Epithelial cell of esophagus (primary cell): Measurements from ENCODE around the gene HRH3.

ENCODE experiments used
- DNase-seq: peaks from one replicate; pipeline ENCODE4 v3.0.0; 2010; ENCODE audit warnings: low read depth
- H3K4me3 ChIP-seq: 2 replicates; pipeline ENCODE4 v1.5.1; 2011; ENCODE audit warnings: mild to moderate bottlenecking, low read length, control low read depth
- TF ChIP-seq, protein P1 (sequence below): IDR thresholded peaks from 2 replicates; pipeline ENCODE4 v1.5.1; 2011; ENCODE audit warnings: low read depth, mild to moderate bottlenecking, low read length, control low read depth, inconsistent platforms; ENCODE audit not compliant: insufficient read depth; ENCODE audit errors: missing control alignments

Gene HRH3

DNA sequence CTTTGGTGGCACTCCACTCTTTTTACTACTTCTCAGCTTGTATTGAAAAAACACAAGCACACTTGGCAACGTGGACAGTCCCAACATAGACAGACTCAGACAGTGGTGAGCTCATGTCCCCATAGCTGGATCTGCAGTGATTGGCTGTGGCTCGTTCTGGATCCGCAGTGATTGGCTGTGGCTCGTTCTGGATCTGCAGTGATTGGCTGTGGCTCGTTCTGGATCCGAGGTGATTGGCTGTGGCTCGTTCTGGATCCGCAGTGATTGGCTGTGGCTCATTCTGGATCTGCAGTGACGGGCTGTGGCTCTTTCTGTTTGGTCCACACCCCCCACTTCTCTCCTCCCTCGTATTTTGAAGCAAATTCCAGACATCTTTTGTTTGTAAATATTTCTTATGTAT is 46.3 kb upstream of the HRH3 start:
- peak; percentile 30 for DNase-seq
- TF ChIP-seq, protein P1, sequence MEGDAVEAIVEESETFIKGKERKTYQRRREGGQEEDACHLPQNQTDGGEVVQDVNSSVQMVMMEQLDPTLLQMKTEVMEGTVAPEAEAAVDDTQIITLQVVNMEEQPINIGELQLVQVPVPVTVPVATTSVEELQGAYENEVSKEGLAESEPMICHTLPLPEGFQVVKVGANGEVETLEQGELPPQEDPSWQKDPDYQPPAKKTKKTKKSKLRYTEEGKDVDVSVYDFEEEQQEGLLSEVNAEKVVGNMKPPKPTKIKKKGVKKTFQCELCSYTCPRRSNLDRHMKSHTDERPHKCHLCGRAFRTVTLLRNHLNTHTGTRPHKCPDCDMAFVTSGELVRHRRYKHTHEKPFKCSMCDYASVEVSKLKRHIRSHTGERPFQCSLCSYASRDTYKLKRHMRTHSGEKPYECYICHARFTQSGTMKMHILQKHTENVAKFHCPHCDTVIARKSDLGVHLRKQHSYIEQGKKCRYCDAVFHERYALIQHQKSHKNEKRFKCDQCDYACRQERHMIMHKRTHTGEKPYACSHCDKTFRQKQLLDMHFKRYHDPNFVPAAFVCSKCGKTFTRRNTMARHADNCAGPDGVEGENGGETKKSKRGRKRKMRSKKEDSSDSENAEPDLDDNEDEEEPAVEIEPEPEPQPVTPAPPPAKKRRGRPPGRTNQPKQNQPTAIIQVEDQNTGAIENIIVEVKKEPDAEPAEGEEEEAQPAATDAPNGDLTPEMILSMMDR, result no peak
- no peak overlapping the region for H3K4me3 ChIP-seq

DNA sequence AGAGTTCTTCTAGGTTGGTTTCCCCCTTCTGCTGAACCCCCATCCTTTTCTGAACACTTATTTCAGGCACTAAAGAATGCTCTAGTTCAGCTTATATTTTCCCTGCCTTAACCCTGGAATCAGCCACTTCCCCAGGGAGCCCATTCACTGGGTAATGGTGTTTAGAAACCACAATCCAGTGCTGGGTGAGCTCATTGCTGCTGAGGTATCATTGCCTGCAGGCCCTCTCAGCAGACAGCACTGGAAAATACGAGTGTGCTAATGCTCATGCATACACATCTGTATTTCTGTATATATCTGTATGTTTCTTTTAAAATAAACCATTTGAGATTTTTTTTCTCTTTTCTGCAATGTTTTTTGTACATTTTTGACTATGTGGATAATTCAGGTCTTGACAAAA is 45.3 kb upstream of the HRH3 start:
- no peak overlapping the region for H3K4me3 ChIP-seq
- TF ChIP-seq, protein P1, result no peak
- no peak for DNase-seq

DNA sequence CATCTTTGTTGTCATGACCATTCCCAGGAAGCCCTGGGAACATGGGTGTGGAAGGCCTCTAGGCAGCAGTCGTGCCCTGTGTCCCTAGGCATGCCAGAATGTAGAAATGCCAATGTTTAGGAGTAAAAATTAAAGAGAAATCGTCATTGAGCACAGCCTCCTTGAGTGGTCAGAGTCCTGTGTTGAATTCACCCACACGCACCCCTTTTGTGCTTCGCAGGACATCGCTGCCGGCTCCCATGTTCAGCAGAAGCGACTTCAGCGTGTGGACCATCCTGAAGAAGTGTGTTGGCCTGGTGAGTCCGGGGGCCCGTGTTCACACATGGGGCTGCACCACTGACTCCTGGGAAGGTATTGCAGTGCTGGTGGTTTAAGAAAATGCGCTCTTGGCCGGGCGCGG is 43.3 kb upstream of the HRH3 start:
- DNase-seq, result no peak
- H3K4me3 ChIP-seq, result no peak overlapping the region
- TF ChIP-seq, protein P1, result no peak

DNA sequence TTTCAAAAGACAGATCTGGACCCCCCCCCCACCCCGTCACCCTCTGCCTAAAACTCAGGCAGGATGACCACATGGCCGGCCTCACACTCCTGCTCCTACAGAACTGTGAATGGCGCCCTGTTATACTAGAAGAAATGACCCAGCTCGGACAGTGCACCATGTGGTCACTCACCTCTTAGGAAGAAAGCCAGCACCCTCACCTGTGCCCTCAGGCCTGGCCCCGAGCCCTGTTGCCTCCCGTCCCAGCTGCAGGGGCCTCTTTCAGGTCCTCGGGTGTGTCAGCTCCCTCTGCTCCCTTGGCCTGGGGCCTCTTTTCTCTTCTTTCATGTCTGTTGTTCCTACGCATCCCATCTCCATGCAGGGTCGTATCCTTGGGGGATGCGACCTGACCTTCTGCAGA is 42.0 kb upstream of the HRH3 start:
- DNase-seq, result no peak
- TF ChIP-seq, protein P1, result no peak
- H3K4me3 ChIP-seq, result no peak overlapping the region

DNA sequence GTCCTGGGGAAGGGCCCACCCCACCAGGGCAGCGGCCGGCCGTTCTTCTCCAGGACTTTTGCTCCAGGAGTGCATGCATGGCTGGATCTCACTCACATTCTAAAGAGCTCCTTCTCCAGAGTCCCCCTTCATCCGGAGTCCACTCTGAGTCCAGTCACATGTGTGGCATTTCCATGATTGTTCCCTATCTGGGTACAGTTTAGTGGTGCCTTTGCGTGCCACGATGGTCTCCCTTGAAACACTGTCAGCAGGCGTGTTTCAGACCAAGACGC is 39.2 kb upstream of the HRH3 start:
- TF ChIP-seq, protein P1, result no peak
- H3K4me3 ChIP-seq, result no peak overlapping the region
- no peak for DNase-seq

DNA sequence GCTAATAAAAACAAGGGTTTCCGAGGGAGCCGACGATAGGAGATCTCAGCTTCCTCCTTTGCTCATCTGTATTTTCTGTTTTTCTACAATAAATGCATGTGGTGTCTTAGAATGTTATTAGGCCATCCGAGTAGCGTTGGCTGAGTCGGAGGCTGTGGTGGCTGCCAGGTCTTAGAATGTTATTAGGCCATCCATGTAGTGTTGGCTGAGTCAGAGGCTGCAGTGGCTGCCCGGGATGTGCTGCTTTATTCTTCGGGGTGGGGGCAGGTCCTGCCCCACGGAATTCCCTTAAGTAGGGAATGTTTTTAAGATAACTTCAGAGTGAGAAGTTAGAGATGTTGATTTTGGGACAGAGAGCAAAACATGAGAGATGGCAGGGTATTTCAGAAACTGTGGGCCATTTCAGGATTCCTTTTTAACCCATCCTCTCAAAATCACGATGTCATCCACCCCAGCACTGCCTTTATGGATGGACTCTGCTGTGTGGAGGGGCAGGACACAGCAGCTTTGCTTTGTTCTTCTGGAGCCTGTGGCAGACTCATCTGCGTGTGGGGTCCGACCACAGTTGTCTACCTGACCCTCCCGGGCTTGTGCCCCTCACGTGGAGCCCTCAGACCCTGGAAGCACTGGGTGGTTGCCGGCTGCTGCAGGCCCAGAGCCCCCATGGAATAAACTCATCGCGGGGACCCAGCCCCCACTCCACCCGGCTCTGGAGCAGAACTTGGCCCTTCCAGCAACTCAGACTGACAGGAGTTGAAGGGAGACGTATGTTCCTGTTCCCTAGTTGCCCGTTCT is 38.6 kb upstream of the HRH3 start:
- TF ChIP-seq, protein P1, result no peak
- peak; percentile 52 for DNase-seq
- H3K4me3 ChIP-seq, result no peak overlapping the region

DNA sequence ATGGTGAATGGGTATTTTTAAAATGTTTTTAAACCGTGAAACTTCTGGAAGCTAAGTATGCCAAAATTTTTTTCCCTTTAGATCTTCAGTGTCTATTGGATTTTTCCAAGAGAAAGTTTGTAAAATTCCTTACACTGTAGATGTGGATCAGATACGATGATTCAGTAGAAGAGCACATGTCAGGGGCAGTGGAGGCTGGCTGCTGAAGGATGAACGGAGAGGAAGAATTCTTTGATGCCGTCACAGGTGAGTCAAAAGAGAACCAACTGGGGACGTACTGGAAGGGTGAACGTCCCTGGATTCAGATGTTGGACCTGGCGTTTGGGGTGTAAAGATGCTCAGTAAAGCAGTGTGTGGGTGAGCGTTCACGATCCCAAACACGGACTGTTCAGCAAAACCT is 35.9 kb upstream of the HRH3 start:
- TF ChIP-seq, protein P1, result no peak

More for the DNA sequence above, 35.9 kb upstream of the HRH3 start:
- DNase-seq, result no peak
- H3K4me3 ChIP-seq, result no peak overlapping the region
